PFSK-1 (cell line): ENCODE results near the gene CCDC117.
A peak's percentile ranks its signal among the peaks of the same experiment; 100 is the strongest.

Experiments used
- FOXP2 ChIP-seq: optimal IDR thresholded peaks from 2 replicates; pipeline ENCODE3; 2011; ENCODE audit warnings: borderline replicate concordance, control low read depth, inconsistent platforms; ENCODE audit not compliant: insufficient read depth; ENCODE audit errors: extremely low read length, extremely low read depth
- POLR2AphosphoS5 ChIP-seq: IDR thresholded peaks from 2 replicates; pipeline ENCODE4 v1.6.1; 2012; ENCODE audit warnings: low read depth, mild to moderate bottlenecking, control low read depth, low read length, moderate library complexity
- SIN3A ChIP-seq: IDR thresholded peaks from 2 replicates; pipeline ENCODE4 v1.6.1; 2012; ENCODE audit warnings: mild to moderate bottlenecking, low read length, moderate library complexity, borderline replicate concordance; ENCODE audit not compliant: insufficient read depth
- TAF1 ChIP-seq: IDR thresholded peaks from 2 replicates; pipeline ENCODE4 v1.6.1; 2012; ENCODE audit warnings: low read length, control low read depth, borderline replicate concordance; ENCODE audit not compliant: insufficient read depth
- TF ChIP-seq, protein P1 (sequence below), 2 experiments: IDR thresholded peaks; 2 replicates each; pipeline versions ENCODE4 v1.6.1 to v1.8.0; 2011 to 2012; ENCODE audit warnings: low read depth in 2 of 2, low read length in 2 of 2, control low read depth in 1 of 2, inconsistent platforms in 1 of 2, mild to moderate bottlenecking in 1 of 2, moderate library complexity in 1 of 2; ENCODE audit not compliant: insufficient read depth in 1 of 2

Gene CCDC117

DNA sequence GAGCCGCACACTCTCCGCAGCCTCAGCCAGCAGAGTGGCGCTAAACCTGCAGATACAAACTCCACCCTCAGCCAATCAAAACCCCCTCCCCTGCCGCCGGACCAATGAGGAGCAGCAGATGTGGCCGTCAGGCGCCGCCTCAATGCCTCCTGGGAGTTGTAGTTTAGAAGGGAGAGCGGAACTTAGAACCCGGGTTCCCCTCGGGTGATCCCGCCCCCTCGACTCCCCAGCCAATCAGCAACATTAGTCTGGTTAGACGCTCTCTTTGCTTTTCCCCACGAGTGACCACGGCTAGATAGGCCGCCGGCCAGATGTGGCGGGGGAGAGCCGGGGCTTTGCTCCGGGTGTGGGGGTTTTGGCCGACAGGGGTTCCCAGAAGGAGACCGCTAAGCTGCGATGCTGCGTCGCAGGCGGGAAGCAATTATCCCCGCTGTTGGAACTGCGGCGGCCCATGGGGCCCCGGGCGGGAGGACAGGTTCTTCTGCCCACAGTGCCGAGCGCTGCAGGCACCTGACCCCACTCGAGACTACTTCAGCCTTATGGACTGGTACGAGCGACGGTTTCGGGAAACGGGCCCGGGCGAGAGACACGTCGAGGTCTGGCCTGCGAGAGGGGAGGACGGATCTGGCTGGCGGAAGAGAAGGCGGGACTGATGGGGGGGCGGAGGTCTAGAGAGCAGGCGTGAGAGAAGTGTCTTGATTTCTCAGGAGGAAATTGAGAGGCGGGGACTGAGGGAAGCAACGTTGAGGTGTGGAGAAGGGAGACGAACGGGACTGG lies 30.5 kb upstream of the CCDC117 start, which contains the start of the genes CHEK2 and HSCB:
Gene CHEK2, minus strand, starts transcription at position 36 of the 777 bp plus-strand sequence. CDS start 7,099 bp downstream, outside the sequence.
Gene HSCB, plus strand, starts transcription at position 255 of the 777 bp plus-strand sequence. Its CDS starts 57 bp downstream, at position 312.
- TF ChIP-seq SIN3A = 0 out of 2 replicates have a peak, but pooled peaks have one; percentile 25
- TF ChIP-seq, protein P1, sequence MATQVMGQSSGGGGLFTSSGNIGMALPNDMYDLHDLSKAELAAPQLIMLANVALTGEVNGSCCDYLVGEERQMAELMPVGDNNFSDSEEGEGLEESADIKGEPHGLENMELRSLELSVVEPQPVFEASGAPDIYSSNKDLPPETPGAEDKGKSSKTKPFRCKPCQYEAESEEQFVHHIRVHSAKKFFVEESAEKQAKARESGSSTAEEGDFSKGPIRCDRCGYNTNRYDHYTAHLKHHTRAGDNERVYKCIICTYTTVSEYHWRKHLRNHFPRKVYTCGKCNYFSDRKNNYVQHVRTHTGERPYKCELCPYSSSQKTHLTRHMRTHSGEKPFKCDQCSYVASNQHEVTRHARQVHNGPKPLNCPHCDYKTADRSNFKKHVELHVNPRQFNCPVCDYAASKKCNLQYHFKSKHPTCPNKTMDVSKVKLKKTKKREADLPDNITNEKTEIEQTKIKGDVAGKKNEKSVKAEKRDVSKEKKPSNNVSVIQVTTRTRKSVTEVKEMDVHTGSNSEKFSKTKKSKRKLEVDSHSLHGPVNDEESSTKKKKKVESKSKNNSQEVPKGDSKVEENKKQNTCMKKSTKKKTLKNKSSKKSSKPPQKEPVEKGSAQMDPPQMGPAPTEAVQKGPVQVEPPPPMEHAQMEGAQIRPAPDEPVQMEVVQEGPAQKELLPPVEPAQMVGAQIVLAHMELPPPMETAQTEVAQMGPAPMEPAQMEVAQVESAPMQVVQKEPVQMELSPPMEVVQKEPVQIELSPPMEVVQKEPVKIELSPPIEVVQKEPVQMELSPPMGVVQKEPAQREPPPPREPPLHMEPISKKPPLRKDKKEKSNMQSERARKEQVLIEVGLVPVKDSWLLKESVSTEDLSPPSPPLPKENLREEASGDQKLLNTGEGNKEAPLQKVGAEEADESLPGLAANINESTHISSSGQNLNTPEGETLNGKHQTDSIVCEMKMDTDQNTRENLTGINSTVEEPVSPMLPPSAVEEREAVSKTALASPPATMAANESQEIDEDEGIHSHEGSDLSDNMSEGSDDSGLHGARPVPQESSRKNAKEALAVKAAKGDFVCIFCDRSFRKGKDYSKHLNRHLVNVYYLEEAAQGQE (IDR thresholded peaks at IDR 0.05; ENCODE audit: insufficient read depth in 1 of 2, low read depth in 2 of 2, low read length in 2 of 2) = peak in 1 of 2 experiments; percentile 9; a peak in 1 of 4 replicates
- peak; percentile 92 for TF ChIP-seq POLR2AphosphoS5
- TF ChIP-seq TAF1 = peak; percentile 81; the same call in 1 of the 2 replicates
- TF ChIP-seq FOXP2 = peak; percentile 19

DNA sequence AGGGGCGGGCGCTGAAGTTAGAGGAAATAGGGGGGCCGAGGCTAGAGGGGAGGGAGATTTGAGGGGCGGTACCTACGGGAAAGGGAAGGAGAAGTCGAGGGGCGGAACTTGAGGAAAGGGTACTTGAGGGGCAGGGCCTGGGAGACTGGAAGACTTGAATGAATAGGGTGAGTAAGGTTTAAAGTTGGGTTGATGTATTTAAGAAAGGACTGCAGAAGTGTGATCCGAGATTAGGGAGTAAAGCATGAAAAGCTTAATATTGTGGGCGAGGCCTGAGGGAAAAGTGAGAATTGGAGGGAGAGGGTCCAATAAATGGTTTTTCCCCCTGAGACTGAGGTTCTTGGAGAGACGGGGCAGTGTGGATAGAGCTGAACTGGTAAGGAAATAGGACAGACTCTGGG lies 29.9 kb upstream of the CCDC117 start:
- TF ChIP-seq, protein P1 (IDR thresholded peaks at IDR 0.05; ENCODE audit: insufficient read depth in 1 of 2, low read depth in 2 of 2, low read length in 2 of 2) = no peak
- no peak for TF ChIP-seq POLR2AphosphoS5
- no peak; the same call in 1 of the 2 replicates for TF ChIP-seq SIN3A
- TF ChIP-seq FOXP2 = no peak
- no peak for TF ChIP-seq TAF1

- TF ChIP-seq POLR2AphosphoS5 = no peak
- TF ChIP-seq TAF1 = no peak
- no peak for TF ChIP-seq FOXP2
- TF ChIP-seq SIN3A = no peak
- TF ChIP-seq, protein P1 (IDR thresholded peaks at IDR 0.05; ENCODE audit: insufficient read depth in 1 of 2, low read depth in 2 of 2, low read length in 2 of 2) = no peak
Observed at GRCh38 chr22:28743852-28744251, 28.6 kb upstream of the CCDC117 start.

DNA sequence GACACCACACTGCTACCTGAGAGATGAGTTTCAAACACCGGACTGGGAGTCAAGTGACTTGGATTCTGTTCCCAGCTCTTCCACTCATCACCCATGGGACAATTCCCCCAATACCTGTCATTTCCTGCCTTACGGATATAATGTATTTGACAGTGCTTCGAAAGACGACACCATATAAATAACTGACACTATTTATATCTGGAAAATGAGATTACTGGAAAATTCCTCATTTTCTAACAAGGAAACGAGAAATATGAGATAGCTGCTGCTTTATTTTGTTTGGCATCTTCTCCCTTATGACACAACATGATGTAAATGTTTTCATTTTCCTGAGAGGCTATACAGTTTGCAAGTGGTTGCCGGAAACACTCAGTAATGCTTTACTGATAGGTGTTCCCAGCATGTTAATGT lies 22.0 kb upstream of the CCDC117 start:
- TF ChIP-seq, protein P1 (IDR thresholded peaks at IDR 0.05; ENCODE audit: insufficient read depth in 1 of 2, low read depth in 2 of 2, low read length in 2 of 2) = no peak
- TF ChIP-seq FOXP2 (no peak), TAF1 (no peak), POLR2AphosphoS5 (no peak), SIN3A (no peak)
